Kidney tubule cell (primary cell): ENCODE measurements around the gene MEI1.

Experiments used
- DNase-seq: peaks from one replicate; pipeline ENCODE4 v3.0.0-alpha.2; 2018; ENCODE audit warnings: low spot score

MEI1 gene

DNA sequence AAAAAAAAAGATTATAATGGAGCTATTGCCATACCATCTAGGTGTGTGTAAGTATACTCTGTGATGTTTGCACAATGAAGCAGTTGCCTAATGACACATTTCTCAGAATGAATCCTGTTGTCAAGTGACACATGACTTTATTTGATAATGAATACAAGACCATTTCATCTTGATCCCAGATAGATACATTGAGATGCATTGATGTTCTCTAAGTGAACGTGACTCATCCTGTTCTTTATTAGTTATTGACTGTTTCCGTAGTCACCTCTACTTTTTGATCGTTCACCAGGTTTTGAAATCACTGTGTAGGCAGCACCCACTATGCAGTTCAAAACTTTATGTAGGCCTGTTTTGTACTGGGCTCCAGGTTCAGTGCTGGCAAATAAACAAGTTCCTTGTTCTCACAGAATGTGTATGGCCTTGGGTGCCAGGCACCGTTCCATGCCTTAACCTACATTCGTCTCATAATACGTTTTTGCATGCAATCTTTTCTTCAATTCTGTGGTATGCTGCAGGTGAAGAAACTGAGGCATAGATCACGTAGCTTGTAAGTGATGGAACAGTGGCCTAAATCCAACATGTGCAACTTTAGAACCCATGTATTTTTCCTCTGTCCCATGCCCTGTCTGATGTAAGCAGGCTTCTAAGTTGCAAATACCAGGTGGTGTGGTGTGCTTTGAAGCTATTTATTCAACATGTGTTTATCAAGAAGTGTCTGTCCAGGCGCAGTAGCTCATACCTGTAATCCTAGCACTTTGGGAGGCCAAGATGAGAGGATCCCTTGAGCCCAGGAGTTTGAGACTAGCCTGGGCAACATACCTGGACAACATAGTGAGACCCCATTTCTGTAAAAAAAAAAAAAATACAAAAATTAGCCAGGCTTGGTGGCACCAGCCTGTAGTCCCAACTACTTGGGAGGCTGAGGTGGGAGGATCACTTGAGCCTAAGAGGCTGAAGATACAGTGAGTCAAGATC lies 144.0 kb downstream of the MEI1 start:
- no peak for DNase-seq

DNA sequence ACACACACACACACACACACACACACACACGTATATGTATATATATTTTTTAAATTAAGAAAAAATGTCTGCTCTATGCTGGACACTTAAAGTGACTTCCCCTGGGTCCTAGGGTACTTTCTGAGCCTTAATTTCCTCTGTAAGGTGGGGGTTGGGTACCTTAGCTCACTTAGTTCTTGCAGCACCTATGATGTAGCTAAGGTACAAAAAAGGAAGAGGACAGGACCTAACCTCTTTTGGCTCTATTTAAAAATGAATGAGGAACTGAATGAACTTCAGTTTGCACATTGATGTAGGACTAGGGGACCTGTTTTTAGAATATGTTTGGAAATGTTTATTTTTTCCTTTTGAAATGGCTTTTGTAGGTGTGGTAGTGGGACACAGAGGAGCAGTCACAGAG lies 144.7 kb downstream of the MEI1 start:
- DNase-seq = no peak

DNA sequence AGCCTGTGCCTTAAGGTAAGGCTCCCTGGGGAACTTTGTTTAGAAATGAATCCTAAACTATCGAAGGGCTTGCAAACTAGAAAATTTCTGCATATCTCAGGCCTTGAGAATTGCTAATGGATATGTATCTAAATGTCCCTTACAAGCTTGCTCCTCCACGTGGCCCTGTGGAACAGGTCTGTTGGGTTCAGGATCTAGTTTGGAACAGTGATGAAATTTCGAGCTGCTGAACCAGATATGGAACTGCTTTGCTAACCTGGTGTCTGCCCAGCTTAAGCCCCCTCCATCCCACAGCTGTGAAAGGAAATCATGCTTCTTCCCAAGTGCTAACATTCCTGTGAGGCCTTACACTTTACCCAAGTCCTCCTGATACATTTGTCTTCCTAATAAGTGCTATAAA lies 145.2 kb downstream of the MEI1 start:
- no peak for DNase-seq

DNA sequence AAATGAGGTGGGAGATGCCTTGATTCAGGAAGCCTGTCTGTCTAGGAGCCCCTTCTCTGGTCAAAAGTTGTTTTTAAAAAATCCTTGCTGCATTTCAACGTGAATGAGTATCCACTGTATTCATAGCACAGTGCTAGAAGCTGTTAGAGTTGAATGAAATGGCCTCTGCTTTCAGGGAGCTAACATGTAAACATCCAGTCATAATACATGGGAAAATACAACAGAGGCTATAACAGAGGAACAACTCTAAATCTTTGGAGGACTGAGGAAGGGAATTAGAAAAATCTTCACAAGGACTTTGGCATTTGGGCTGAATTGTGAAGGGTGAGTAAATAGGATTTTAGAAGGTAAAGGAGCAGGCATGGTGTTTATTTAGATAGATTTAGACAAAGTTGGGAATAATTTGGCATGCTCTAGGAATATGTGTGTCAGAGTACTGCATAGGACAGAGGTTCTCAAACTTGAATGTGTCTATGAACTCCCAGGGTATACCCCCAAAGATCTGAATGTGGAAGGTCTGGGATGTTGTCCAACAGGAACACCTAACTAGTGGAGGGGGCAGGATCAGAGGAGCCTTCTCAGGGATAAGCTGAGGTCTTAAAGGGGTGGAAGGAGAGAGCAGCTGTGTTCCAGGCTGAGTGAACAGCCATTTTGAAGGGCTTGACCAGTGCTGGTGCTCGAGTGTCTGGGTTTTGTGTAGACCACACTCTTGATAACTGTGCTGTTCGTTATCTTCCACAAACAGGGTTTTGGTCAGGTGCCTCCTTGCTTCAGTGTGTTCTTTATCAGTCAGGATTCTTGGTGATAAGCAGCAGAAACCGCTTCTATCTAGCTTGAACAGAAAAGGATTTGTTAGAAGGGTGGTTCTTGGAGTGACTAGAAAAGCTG lies 146.3 kb downstream of the MEI1 start:
- no peak for DNase-seq

DNA sequence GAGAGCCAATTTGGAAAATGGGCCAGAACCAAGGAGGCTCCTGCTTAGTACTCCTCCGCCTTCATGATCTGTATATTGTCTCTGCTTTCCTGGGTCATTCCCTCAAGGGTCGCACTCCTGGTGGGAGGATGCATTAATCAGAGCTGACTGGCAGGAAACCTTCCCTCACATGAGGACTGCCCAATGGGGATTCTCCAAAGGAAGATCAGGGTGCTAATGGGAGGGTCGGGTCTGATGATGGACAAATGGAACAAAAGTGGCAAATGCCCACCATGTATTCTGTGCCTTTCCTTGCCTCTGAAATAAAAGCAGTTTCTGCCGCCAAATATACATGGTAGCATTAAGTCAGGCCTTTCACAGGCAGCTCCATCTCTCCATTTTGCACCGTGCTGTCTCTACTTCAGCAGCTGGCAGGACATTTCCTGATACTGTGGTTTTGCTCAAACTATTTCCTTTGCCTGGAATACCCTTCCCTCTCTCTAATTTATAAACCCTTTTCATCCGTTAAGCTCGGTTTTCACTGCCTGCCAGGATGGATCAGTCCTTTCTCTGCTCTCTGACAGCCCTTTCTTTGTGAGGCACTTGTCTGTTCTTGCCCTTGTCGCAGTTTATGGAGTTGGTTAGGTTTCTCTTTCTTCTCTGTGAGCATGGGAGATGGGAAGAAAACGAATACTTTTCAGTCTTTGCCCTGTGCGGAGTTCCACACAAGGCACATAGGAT lies 147.1 kb downstream of the MEI1 start:
- no peak for DNase-seq

DNA sequence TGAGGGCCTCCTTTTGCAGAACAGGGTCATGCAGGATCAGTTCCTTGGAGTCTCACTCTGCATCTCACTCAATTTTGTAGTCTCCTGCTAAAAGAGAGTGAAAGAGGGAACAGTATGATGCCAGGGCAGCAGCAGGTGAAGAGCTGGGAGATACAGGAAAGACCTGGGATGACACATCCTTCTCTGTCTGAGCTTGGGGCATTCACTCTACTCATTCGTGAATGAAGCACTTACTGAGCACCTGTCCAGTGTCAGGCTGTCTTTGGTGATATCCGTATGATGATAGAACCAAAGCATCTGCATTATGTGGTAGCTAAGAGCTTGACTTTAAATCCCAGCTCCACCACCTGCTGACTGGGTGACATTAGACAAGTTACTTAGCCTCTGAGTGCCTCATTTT lies 148.0 kb downstream of the MEI1 start:
- peak; percentile 35 for DNase-seq

DNA sequence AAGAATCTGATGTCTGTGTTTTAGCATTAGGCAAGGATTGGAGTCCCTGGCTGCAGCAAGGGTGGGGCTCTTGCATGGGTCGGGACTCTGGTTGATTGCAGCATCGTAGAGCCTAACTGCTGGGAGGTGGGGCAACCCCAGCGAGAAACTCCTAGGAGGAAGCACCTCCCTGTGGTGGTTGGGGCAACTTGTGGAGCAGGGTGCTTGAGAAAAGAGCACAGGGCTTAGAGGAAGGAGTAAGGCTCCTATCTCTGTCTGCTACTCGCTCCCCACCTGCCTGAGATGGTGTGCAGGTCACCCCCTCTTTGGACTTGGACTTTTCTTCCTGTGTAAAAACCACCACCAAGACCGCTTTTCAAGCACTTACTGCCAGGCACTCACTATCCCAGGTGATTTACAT lies 149.2 kb downstream of the MEI1 start:
- no peak for DNase-seq
